HG03571 (cell line): ENCODE measurements around the gene P2RX6.
"Not testable (repeated sequence)": the region's sequence is repeated elsewhere in the genome, so short reads cannot be mapped to it uniquely, and the experiment has no call there.

Experiments used
- ATAC-seq: cut with Tn5 transposase; IDR thresholded peaks from one replicate; pipeline ENCODE4 v1.9.1; 2021; ENCODE audit not compliant: unreplicated experiment

The P2RX6 gene

GRCh38 chr22:20993304-20994127 lies 21.4 kb upstream of the P2RX6 start:
- no peak for ATAC-seq

DNA sequence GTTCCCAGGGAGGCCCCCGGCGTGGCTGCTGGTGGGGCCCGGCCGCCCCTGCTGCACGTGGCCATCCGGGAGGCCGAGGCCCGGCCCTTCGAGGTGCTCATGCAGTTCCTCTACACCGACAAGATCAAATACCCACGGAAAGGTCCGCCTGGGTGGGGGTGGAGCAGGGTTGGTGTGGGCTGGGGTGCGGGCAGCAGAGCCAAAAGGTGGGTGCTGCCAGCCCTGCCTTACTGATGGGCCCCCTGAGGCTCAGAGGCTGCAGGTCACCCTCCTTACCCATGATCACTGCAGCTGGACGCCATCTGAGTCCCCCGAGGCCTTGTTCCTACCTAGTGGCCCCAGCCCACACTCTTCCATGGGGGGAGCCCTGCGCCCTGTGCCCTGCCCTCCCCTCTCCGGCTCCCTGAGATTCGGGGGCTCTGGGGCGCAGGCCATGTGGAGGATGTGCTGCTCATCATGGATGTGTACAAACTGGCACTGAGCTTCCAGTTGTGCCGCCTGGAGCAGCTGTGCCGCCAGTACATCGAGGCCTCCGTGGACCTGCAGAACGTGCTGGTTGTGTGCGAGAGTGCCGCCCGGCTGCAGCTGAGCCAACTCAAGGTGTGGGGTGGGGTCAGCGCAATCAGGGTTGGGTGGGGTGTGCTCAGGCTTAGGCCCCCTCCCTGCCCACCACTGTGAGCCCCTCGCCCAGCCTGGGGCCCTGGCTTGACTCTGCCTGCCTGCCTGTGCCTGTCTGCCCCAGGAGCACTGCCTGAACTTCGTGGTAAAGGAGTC lies 20.6 kb upstream of the P2RX6 start:
- no peak for ATAC-seq

- ATAC-seq = no peak
Measured at GRCh38 chr22:20994902-20995241, 20.1 kb upstream of the P2RX6 start.

GRCh38 chr22:20995329-20996030 lies 19.5 kb upstream of the P2RX6 start:
- ATAC-seq = no peak

GRCh38 chr22:20996031-20996410 lies 18.9 kb upstream of the P2RX6 start:
- ATAC-seq = no peak

GRCh38 chr22:20996598-20997535 lies 18.1 kb upstream of the P2RX6 start:
- no peak for ATAC-seq

DNA sequence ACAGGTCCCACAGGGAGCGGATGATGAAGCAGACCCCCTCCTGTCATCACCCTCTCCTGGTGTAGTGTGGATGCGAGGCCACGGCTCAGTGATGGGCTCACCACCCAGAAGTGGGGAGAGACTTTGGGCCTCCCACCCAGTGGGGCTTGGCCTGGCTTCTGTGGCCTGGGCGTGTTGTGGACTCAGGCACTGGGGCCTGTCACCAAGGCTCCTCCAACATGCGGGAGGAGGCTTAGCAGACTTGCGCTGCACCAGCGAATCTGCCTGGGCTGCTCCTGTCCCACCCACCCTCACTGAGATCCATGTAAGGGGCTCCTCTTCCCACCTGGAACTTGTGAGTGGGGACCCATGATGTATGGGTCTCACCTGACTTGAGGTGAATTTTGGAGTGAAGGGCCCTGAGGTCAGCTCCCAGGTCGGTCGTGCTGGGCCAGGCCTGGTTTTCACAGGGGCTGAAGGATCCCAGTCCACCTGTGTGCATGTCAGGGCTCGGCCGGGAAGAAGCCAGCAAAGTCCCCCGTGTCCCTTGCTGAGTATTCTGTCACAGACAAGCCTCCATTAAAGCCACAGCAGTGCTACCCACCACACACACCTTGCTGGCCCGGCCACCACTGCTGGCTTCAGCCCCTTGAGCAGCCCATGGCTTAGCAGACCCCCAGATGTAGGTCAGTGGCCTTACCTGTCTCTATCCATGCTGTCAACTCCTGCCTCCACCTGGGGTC lies 17.3 kb upstream of the P2RX6 start:
- no peak for ATAC-seq

DNA sequence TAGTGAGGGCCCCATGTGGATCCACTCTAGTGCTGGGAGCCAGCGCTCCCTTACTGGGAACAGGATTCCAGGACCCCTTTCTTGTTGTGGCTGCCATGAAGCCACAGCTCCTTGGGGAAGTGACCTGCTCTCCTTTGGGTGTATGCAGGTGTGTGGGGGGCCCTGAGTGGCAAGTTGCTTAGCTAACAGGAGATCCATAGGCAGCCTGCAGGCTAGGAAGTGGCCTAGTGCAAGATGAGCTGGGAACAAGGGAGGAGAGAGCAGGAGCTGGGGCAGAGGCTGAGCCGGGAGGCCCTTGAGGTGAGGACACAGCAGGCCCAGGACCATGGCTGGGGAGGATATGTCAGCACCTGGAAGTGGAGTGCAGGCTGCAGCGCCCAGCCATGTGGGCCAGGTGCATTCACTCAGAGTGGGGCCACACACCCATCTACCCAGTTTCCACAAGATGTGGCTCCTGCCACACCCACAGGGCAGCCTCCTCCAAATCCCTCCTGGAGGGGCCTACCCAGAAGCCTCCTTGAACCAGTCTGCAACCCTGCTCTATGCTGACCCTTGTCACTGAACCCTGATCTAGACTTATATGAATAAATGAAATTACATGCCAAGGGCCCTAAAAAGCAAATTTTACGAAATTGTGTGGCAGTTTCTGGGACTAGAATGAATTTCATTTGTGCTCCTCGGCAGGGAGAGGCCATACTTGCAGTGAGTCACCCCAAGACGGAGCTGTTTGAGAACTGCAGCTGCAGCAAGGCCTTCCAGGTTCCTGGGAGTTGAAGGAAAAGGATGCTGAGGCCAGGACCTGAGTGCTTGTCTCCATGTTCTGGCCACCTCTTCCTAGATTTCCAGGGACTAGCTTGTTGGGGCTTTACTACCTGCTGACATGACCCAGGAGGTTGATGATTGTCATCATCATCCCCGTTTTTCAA lies 16.3 kb upstream of the P2RX6 start:
- no peak for ATAC-seq

- no peak for ATAC-seq
Measured at GRCh38 chr22:20999350-21000206, 15.4 kb upstream of the P2RX6 start.

- no peak for ATAC-seq
Measured at GRCh38 chr22:21000207-21000986, 14.6 kb upstream of the P2RX6 start.

DNA sequence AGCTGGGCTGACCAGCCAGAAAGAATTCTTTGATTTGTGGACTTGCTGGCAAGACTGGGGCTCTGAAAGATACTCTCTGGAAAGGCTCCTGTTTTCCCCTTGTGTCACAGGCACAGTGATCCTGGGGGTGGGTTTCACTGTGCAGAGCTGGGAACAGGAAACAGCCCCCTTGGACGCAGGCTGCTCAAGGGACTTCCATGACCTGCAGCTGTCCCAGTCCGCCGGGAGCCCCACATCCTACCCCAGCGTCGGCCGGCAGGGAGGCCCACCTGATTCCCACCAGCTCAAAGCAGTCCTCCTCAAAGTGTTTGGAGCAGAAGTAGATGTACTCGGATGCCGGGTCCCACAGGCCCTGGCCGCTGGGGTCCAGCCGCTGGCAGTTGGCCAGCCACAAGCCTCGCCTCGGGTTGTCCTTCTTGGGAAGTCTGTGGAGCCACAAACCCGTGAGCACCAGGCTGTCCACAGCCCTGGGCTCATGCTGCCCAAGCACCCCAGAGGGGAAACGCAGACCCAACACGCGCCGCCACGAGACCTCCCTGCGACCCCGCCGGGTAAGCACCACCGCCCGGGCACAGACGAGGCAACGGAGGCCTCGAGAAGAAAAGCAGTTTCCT lies 13.9 kb upstream of the P2RX6 start:
- ATAC-seq = peak; percentile 4

DNA sequence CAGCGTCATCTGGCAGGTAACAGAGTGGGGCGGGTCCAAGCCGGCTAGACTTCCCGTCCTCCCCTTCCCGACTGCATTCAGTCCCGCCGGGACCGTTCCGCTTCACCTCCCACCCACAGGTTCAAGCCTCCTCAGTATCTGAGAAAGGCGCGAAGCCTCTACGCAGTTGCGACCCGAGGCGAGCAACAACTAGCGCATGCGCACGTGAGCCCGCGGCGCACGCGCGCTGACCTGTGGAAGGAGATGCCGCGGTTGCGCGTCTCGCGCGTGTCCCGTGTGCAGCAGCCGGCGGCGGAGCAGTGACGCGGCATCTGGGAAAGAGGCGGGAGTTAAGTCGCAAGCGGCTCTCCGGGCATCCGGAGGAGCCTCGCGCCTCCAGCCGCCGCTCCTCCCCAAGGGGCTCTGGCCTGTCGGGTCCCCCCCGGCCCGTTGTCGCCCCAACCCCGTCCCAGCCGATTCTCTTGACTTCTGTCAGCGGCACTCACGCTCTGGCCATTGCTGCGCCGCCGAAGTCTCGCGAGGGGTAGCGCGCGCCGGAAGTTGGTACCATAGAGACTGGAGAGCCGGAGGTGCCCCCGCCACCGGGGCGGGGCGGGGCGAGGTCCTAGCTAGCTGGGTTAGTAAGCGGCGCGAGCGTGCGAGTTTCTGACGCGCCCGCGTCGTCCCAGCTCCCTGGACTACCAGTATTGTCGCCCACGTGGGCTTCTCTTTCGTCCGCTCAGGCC lies 13.2 kb upstream of the P2RX6 start, which contains the start of gene THAP7:
Gene THAP7 (minus strand): TSS at position 518 of the 725 bp plus-strand sequence. CDS start 207 bp downstream, at position 311.
- ATAC-seq = peak; percentile 87

DNA sequence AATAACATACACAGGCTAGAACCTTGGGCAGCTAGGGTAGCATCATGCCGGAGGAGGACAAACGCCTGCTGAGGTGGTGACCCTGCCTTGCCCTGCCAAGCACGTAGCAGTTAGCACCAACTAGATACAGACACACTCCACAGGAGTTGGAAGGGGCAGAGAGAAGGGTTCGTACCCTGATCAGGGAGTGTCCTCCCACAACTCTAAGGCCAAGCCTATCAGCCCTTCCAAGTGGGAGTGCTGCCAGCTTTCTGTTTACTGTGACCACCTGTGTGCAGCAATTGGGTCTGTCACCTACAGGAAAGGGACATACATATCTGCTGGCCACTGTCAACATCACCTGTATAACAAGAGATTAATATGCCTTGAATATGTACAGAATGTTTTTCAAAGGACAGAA lies 11.2 kb upstream of the P2RX6 start:
- ATAC-seq = no peak

DNA sequence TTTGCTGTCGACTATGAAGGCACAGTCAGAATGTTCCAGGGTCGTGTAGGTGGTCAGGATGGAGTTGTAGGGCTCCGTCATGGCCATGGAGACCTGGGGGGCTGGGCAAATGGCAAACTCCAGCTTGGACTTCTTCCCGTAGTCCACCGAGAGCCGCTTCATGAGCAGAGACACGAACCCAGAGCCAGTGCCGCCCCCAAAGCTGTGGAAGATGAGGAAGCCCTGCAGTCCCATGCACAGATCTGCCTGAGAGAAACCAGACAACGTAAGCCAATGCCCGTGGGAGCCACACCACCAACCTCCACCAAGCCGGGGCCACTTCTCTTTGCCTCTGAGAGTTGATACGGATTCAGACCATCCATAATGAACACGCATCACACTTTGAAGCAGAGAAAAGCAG lies 5.8 kb upstream of the P2RX6 start:
- not testable (repeated sequence) for ATAC-seq

DNA sequence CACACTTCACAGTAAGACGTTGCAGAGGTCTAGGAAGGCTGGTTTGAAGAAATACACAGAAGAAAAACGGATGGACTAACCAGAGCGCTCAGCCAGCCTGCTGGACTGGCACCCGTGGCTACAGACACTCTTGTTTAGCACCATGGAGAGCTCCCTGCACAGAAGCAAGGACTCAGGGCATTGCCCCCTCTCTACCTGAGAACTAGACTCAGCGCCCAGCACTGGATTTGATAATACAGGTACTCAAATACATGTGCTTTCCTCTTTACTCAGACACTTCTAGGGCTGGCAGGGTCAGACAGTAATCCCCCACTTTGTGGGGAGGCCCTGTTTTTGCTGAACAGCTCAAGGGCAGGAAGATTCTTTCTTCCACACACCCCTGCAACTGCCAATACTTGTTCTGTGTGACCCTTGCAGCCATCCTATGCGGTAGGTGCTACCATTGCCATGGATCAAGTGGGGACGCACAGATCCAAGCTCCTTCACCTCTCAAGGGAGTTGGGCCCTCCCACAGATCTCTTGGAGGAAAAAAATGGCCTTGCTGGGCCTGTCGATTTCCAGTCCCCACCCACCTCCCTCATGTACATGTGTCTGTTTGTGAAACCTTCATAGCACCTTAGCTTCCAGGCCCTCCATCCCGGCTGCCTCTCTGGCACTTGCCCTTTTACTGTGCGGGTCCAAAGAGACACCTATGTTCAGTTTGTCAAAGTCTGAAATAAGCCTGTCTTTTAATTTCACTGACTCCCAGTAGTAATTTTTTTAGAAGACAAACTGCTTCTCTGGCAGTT lies 5.1 kb upstream of the P2RX6 start:
- no peak for ATAC-seq
